Calu3 (cell line): Measurements from ENCODE around the gene WDR7. TPM values are rescaled to one million over a fixed set of nuclear protein-coding genes. Genes with fewer than 3 reads are reported as not detected.
A peak's percentile ranks its signal among the peaks of the same experiment; 100 is the strongest.

Experiments used
- BruUV-seq: library from RNA; stranded (reverse); fragments of 400-500 nt; replicated peaks from 2 replicates; lab custom pipeline; 2021; lab: Mats Ljungman, UMichigan
- CTCF ChIA-PET: fragments of 300-600 bp; sonication (Branson Sonifier 250); formaldehyde crosslinking; loops from one replicate; lab custom pipeline; 2022; ENCODE audit warnings: antibody characterized with exemption; lab: Charles Lee
- DNase-seq: peaks from one replicate; pipeline ENCODE4 v3.0.0; 2022
- H3K27ac Mint-ChIP-seq: one replicate; pipeline ENCODE4 v1.8.0; 2022; ENCODE audit warnings: mixed read lengths; ENCODE audit not compliant: unreplicated experiment
- H3K27me3 Mint-ChIP-seq: one replicate; pipeline ENCODE4 v1.8.0; 2022; ENCODE audit warnings: mixed read lengths; ENCODE audit not compliant: unreplicated experiment
- H3K36me3 Mint-ChIP-seq: one replicate; pipeline ENCODE4 v1.8.0; 2022; ENCODE audit warnings: mild to moderate bottlenecking, moderate library complexity, mixed read lengths; ENCODE audit not compliant: insufficient read depth, unreplicated experiment
- H3K4me1 Mint-ChIP-seq: one replicate; pipeline ENCODE4 v1.8.0; 2022; ENCODE audit warnings: mild to moderate bottlenecking, low read depth, mixed read lengths; ENCODE audit not compliant: unreplicated experiment
- H3K4me3 Mint-ChIP-seq: one replicate; pipeline ENCODE4 v1.8.0; 2022; ENCODE audit warnings: mild to moderate bottlenecking, low read depth, moderate library complexity, mixed read lengths; ENCODE audit not compliant: unreplicated experiment
- H3K9me3 Mint-ChIP-seq: one replicate; pipeline ENCODE4 v1.8.0; 2022; ENCODE audit warnings: low read depth, mixed read lengths; ENCODE audit not compliant: unreplicated experiment
- intact Hi-C: fragments of 100-400 bp; cut with micrococcal nuclease; formaldehyde crosslinking; loops from one replicate; pipeline ENCODE4 v1.10.0; 2022; ENCODE audit not compliant: unreplicated experiment
- total RNA-seq: library from RNA; stranded (reverse); gene quantifications from 2 replicates; pipeline ENCODE4 v1.2.3, GENCODE V29; 2022
- TF ChIP-seq, protein P1 (sequence below): fragments of 200-600 bp; IDR thresholded peaks from one replicate; pipeline ENCODE4 v1.8.0; 2022; ENCODE audit warnings: antibody characterized with exemption; ENCODE audit not compliant: unreplicated experiment

The WDR7 gene
- total RNA-seq, 1 experiment from 2014 or later, result 16.2 TPM

DNA sequence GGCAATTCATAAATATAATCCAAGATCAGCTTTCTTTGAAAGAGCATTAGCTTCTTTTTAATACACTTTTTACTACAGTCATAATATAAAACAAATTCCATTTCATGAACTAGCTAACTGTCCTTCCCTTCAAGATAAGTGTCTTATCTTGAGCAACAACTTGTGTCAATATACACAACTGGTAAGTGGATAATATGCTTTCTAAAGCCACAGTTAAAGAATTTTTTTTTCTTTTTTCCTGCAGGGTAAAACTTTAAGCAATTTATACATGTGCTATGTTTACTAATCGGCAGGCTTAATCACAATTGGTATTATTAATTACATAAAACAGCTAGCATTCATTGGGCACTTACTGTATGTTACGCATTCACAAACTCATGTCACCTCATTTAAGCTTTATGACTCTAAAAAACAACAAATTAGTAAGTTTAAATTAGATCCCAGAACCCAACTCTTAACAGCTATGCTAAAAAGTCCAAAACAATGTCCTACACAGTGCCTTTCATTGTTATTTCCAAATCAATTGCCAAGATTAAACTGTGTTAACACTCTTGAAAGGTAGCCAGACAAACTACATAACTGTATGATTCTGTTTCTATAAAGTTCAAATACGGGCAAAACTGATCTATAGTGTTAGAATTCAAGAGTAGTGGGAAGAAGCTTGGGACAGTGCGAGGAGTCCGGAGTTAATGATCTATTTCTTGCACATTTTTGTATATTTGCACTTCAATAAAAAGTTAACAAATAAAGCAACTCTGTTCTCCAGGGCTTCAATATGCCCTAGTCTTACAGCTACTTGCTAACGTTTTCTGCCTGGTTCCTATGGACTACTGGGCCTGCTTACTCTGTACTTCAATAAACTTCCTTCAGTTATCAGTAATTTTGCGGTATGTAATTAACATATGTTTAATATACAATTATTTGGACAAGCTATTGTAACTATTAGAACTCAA lies 18.8 kb upstream of the WDR7 start:
- TF ChIP-seq, protein P1, sequence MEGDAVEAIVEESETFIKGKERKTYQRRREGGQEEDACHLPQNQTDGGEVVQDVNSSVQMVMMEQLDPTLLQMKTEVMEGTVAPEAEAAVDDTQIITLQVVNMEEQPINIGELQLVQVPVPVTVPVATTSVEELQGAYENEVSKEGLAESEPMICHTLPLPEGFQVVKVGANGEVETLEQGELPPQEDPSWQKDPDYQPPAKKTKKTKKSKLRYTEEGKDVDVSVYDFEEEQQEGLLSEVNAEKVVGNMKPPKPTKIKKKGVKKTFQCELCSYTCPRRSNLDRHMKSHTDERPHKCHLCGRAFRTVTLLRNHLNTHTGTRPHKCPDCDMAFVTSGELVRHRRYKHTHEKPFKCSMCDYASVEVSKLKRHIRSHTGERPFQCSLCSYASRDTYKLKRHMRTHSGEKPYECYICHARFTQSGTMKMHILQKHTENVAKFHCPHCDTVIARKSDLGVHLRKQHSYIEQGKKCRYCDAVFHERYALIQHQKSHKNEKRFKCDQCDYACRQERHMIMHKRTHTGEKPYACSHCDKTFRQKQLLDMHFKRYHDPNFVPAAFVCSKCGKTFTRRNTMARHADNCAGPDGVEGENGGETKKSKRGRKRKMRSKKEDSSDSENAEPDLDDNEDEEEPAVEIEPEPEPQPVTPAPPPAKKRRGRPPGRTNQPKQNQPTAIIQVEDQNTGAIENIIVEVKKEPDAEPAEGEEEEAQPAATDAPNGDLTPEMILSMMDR, result no peak
- Mint-ChIP-seq H3K27me3 (no peaks in the 10 kb centered on the region), H3K9me3 (no peaks in the 10 kb centered on the region), H3K27ac (no peak overlapping the region), H3K4me3 (no peak overlapping the region), H3K36me3 (peaks cover 42% of the 10 kb centered on the region), H3K4me1 (peaks cover 45% of the 10 kb centered on the region)
- intact Hi-C loops, result no loop called here
- BruUV-seq, result no TSS peak
- CTCF ChIA-PET, result interaction anchor here (0.6 kb wide), 1 partner anchor 370 kb away, joined by 4 read pairs; no protein-coding TSS in a partner anchor
- DNase-seq, result no peak

DNA sequence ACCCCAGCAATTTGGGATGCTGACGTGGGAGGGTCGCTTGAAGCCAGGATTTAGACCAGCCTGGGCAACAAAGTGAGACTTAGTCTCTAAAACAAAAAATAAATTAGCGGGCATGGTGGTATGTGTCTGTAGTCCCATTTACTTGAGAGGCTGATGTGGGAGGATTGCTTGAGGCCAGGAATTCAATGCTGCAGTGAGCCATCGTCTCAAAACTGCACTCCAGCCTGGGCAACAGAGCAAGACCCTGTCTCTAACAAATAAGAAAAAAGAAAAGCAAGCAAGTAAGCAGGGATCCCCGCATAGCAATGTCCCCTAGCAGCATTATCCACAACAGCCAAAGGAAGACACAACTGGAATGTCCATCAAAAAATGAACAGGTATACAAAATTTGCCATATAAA lies 16.2 kb upstream of the WDR7 start:
- Mint-ChIP-seq H3K4me1 (peaks cover 33% of the 10 kb centered on the region), H3K4me3 (peak overlapping the region; percentile 33), H3K27me3 (no peaks in the 10 kb centered on the region), H3K36me3 (peaks cover 55% of the 10 kb centered on the region), H3K9me3 (no peaks in the 10 kb centered on the region), H3K27ac (peak overlapping the region; percentile 4)
- CTCF ChIA-PET, result no interaction called here
- no peak for DNase-seq
- intact Hi-C loops, result no loop called here
- BruUV-seq, result no TSS peak
- TF ChIP-seq, protein P1, result no peak

DNA sequence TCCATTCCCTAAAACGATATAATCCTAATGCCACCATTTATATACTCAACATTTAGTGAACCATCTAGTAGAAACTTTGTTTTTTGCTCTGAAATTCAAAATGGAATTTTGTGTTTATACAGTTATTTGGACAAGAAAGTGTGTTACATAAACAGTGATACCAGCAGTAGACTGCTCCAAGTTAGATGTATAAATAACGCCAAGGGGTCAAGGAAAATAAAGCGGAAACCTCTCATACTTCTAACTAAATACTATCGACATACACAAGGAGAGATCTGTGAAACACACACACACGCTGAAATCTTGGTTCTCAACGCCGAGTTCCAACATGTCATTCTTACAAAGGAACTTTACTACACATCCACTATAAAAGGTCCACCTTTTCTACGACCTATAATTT lies 14.0 kb upstream of the WDR7 start:
- Mint-ChIP-seq H3K27ac (peak overlapping the region; percentile 98), H3K4me3 (peak overlapping the region; percentile 99), H3K4me1 (peaks cover 49% of the 10 kb centered on the region), H3K36me3 (peaks cover 37% of the 10 kb centered on the region), H3K27me3 (no peaks in the 10 kb centered on the region), H3K9me3 (no peaks in the 10 kb centered on the region)
- intact Hi-C loops, result no loop called here
- TSS peak; percentile 59 for BruUV-seq
- DNase-seq, result no peak
- TF ChIP-seq, protein P1, result no peak
- CTCF ChIA-PET, result interaction anchor here (1.1 kb wide), 1 partner anchor 14 kb away, joined by 4 read pairs; the partner anchor contains the start of gene WDR7

DNA sequence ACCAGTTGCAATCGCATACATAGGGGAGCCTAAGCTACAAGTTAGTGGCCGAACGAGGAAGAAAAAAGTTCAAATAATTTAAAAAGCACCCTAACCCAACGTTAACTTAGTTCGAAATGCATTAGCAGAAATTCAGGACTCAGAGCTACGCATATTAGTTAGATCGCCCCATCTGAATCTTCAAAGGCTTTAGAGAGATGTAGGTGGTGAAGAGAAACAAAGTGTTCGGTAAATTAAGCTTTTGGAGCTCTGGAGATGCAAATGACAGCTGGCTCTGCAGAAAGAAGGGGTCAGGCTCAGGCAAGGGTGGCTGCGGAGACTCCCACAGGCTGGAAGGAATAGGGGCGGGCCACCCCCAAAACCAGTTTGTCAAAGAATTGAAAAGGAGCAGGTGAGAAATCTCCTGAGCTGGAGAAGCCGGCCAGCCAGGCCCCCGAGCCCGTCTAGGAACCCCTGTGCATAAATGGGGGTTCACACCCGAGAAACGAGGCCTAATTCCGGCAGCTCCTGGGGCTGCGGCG lies 13.4 kb upstream of the WDR7 start:
- TF ChIP-seq, protein P1, result no peak
- no peaks in the 10 kb centered on the region for H3K9me3 Mint-ChIP-seq
- CTCF ChIA-PET, result interaction anchor here (0.7 to 1.1 kb wide), 2 partner anchors 13 to 1305 kb away, joined by 4 to 6 read pairs; partner anchors contain the start of gene WDR7
- H3K4me1 Mint-ChIP-seq, result peaks cover 55% of the 10 kb centered on the region
- peaks cover 37% of the 10 kb centered on the region for H3K36me3 Mint-ChIP-seq
- H3K27ac Mint-ChIP-seq, result peak overlapping the region; percentile 98
- no TSS peak for BruUV-seq
- no peaks in the 10 kb centered on the region for H3K27me3 Mint-ChIP-seq
- intact Hi-C loops, result no loop called here
- peak overlapping the region; percentile 99 for H3K4me3 Mint-ChIP-seq
- DNase-seq, result peak; percentile 36
